Measurements from ENCODE around the gene DOCK3.
"Not testable (repeated sequence)": the region's sequence is repeated elsewhere in the genome, so short reads cannot be mapped to it uniquely, and the experiment has no call there.

The DOCK3 gene

DNA sequence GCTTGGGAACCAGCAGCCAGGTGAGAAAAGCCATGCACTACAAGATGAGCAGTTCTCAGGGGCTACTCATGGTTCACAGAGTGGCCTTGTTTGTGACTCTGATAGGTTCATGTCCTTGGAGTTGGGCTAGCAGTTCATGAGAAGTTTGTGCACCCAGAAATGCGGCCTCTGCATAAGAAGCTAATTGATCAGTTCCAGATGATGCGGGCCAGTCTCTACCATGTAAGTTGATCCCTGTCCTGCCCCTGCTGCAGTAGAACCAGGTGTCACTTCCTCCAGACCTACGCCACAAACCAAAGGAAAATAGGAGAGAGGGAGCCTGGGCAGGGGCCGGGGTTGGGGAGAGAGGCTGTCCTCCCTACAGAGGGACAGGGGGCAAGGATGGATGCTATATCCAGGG is 683.1 kb downstream of the DOCK3 start:
- DNase-seq (ENCODE audit: low read depth, low spot score): no peak

DNA sequence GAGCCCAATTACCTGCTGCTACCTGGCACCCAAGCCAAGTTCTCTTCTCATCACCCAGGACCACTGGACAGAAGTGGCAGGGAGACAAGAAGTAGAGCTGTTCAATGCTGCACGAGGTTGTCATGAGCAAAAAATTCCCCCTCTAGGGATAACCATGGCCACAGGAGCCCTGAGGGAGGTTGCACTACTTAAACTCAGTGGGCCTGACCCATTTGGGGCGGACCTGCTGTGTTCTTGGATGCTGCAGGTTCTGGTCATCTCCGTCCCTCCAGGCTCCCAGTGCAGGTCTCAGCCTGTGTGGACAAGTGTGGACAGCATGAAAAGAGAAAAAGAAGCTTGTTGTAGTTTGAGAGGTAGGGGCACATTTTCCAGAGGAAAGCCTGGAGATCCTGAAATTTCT is 684.3 kb downstream of the DOCK3 start:
- DNase-seq (ENCODE audit: low read depth, low spot score): no peak

DNA sequence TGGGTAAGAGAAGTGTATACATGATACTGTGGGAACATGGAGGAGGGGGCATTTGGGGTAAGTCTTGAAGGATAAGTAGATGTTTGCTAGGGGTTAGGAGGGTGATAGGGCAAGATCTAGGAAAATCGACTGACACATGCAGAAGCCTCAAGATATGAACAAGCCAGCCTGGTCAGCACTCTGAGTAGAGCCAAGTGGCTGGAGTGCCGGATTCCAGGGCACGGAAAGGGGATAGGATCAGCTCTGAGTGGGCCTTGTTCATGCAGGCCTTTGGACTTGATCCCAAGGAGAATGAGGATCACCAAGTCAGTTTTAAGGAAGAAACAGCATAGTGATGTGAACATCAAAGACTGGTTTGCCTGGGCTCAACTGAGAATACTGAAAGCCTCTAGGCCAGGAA is 686.1 kb downstream of the DOCK3 start:
- no peak for DNase-seq (ENCODE audit: low read depth, low spot score)

DNA sequence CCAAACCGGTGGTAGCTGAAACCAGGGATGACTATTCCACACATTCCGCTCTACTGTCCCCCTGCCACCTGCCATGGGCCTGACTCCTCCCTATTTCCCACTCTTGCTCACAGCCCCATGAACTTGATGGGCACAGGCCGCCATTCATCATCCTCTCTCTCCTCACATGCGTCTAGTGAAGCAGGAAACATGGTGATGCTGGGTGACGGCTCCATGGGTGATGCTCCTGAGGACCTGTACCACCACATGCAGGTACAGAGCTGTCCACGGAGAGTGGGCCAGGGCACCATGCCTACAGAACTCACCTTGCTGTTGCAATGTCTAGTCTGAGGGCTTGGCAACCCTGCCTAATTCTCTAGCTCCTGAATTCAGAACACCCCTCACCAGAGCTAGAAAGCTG is 687.0 kb downstream of the DOCK3 start:
- DNase-seq (ENCODE audit: low read depth, low spot score): no peak

DNA sequence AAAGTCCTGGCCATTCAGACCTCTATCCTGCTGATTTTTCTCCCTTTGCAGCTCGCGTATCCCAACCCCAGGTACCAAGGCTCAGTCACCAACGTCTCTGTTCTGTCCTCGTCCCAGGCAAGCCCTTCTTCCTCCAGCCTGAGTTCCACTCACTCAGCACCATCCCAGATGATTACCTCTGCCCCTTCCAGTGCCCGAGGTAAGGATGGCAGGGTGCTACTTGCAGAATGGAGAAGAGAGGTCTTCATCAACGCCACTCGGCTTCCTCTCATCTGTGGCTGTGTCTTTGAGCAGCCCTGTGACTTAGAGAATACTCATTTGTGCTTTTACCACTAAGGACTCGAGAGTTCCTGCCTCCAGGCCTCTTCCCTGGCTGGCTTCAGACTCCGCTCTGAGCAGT is 687.7 kb downstream of the DOCK3 start:
- no peak for DNase-seq (ENCODE audit: low read depth, low spot score)

DNA sequence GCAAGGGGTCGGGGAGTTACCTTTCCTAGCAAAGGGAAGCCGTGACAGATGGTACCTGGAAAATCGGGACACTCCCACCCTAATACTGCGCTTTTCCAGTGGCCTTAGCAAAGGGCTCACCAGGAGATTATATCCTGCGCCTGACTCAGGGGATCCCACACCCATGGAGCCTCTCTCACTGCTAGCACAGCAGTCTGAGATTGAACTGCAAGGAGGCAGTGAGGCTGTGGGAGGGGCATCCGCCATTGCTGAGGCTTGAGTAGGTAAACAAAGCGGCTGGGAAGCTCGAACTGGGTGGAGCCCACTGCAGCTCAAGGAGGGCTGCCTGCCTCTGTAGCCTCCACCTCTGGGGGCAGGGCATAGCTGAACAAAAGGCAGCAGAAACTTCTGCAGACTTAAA is 693.5 kb downstream of the DOCK3 start:
- DNase-seq (ENCODE audit: low read depth, low spot score): not testable (repeated sequence)

DNA sequence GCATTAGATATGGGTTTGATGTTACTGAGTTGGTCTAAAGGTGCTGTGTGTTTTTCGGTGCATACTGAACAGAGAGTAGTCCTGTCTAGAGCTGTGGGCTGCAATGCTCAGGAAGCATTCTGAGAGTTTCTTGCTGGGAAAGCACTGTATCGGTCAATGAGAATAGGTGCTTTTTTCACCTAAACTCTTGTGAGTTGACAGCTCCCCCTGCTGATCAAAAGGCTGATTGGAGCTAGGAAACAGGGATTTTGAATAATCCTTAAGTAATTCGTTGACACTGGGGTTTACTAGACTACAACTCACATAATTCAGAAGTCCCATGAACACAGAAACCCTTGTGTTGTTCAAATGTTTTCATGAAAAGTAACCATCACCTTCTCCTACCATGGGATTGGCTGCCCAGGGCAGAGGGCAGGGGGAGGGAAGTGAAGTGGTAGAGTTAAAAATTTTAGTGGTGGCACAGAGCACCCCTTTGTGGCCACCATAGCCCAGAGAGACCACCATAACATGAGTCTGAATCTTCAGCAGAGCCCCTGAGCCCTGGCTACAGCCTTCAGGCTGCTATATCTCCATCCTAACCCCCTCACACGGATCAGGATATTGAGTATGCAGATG is 697.3 kb downstream of the DOCK3 start:
- peak; percentile 70 for DNase-seq (ENCODE audit: low read depth, low spot score)

DNA sequence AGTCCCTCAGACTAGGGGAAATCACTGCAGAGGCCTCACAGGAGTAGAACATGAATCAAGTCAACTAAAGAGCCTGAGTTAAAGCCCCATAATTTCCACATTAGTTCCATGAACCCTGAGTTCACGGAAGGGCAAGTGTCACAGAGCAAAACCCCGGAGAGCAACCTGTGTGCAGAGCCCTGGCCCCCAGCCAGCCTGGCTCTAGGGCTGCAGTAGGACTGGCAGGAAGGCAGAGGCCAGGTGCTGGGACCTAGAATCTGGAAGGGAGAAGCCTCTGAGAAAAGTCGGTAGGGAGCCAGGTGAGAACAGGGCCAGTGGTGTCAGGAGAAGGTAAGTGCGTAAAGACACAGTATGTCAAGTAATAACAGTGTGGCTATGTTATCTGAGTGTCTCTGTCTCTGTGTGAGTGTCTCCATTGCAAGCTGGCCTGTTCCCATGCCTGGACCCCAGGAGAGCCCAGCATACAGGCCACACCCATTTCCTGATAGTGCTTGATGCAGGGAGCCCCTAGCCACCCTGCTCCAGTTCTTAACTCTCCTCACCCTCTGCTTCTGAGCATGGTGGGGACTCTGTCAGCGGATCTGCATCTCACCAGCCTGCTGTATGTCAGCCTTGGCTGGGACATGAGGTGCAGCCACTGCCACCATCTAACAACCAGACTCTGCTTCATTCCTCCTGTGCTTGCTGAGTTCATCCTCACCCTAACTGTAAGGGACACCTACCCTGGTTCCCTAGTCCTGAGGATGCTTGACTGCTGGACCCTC is 699.1 kb downstream of the DOCK3 start:
- no peak for DNase-seq (ENCODE audit: low read depth, low spot score)

DNA sequence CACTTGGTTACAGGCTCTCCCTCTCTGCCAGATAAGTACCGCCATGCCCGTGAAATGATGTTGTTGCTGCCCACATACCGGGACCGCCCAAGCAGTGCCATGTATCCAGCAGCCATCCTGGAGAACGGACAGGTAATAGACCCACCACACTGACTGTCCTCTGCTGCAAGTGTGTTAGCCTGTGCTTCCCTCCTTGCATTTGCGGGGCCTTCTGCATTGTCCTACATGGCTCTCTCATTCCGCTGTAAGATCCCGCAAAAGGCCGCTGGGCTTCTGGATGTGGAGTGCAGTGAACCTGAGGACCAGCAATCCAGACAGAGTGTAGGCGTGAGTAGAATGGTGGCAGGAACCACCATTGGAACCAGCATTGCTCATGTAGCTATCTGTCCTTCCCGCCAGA is 699.7 kb downstream of the DOCK3 start:
- no peak for DNase-seq (ENCODE audit: low read depth, low spot score)

DNA sequence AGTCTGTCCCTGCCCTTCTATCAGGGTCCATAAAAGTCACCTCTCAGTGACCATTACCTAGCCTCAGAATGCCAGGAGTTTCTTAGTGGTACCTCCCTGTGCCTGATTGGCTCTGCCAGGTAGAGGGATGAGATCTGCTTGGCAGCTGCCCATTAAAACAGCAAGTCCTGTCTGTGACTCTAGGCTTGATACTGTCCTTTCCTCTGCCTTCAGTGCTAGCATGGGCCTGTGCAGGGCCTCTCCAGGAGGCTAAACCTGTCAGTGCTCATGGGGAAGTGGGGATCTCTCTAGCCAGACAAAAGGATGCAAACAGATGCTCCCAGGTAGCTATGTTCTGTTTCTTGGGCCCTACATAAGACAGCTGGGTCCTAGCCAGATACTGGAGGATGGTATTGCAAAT is 700.4 kb downstream of the DOCK3 start:
- no peak for DNase-seq (ENCODE audit: low read depth, low spot score)

DNA sequence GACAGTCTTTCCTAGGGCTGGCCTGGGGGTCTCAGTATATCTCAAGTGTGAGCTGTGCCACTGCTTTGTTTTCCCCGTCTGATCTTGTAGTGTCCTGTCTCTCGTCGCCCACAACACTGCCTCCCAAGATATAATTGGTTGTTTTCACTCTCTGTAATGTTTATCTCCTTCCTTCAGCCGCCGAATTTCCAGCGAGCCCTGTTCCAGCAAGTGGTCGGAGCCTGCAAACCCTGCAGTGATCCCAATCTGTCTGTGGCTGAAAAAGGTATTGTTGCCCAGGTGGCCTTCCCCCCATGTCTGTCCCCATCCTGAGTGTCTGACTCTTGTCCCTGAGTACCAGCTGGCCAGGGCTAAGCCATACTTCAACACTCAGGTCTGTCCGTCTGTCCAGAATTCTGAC is 700.8 kb downstream of the DOCK3 start:
- no peak for DNase-seq (ENCODE audit: low read depth, low spot score)

DNA sequence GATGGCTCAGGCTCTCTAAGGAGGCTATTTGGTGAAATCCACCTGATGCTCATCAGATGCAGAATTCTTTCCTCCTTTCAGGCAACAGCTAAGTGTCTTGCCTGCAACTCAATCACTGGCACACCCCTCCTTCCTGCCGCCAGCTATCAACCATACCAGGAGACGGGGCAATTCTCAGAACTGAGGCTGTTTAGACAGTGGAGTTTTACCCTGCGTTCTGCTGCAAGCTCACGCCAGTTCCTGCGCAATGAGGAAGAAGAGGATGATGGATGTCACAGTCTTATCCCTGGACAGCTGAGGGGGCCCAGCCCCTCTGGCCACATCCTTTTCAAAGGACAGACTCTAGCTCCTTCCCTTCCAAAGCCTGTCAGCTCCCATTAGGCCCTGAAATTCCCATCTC is 703.3 kb downstream of the DOCK3 start:
- no peak for DNase-seq (ENCODE audit: low read depth, low spot score)

DNA sequence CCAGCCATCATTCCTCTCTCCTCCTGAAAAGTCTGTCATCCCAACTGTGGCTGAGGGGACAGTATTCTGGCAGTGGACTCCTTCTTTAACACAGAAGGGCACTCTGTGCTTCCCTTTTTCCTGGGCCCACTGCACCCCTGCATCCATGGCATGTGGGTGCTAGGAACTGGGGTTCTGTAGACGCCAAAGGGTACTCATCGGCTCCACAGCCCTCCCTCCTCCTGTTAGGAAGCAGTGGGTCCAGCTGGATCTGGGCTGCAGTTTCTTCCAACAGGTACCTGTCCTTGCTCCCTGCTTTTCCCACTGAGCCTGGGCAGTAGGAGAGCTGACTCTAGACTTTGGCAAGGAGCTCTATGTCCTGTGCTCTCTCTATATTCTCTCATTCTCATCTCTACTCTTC is 704.0 kb downstream of the DOCK3 start:
- DNase-seq (ENCODE audit: low read depth, low spot score): no peak

DNA sequence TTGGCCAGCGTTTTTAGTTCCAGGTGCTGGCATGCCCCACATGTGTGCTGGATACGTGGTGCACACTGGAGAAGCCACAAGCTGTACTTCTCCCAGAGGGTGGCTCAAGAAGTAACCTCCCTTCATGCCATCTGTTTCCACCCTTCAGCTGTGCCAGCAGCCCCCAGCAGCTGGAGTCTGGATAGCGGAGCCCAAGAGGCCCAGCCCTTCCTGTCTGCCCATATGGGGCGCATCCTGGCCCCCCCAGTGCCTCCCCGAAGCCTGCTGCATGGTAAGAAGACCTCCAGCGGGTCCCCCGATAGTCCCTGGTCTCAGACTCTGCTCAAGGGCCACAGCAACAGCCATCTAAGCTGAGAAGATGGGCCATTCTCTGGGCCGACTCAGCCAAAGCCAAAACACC is 704.6 kb downstream of the DOCK3 start:
- DNase-seq (ENCODE audit: low read depth, low spot score): no peak

DNA sequence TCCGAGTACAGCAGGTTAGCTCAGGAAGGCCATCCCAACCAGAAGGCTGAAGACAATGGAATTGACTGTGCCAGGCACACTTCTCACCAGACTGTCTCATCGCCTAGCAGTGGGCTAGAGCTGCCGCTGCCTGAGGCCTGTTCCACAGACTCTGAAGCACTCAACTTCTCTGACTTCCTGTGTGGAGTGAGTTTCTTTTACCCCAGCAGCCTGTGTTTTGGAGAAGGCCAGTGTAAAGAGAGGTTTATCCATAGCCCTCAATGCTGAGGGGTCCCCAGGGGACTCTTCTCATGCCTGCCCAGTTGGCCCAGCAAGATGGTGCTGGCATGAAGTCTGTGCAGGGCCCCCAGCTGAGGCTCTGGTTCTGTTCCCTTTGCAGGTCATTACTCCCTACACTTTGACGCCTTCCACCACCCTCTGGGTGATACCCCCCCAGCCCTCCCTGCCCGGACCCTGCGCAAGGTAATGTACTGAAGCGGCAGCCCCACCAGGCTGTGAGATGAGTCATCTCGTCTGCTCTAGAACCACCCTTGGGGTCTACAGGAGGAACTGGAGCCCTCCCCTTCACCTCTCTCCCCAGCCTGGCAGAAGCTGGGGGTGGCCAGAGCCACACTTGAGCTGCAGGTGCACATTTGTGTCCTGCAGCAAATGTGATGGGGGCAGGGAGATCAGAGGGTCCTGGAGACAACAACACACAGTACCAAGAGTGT is 705.2 kb downstream of the DOCK3 start:
- DNase-seq (ENCODE audit: low read depth, low spot score): no peak

DNA sequence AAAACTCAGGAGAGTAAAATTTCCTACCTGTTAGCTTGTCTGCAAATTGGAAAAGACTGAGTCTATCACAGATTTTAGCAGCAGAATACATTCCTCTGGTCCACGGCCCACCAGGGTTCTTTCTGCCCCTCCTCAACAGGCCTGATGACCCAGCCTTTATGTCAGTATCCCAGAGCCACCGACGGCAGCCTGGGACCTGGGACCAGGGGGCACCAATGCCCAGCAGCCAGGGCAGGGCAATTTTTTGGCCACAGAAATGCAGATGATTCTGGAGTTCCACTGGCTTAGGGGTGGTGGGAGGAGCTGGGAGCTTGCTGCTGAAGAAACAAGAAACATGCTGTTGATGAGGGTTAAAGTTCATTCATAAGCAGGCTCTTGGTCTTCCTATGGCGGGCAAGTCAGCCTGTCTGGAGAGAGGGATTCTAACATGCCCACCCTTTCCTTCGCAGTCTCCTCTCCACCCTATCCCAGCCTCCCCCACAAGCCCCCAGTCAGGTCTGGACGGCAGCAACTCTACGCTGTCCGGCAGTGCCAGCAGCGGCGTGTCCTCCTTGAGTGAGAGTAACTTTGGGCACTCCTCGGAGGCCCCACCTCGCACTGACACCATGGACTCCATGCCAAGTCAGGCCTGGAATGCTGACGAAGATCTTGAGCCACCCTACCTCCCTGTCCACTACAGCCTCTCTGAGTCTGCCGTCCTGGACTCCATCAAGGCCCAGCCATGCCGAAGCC is 706.0 kb downstream of the DOCK3 start:
- no peak for DNase-seq (ENCODE audit: low read depth, low spot score)

DNA sequence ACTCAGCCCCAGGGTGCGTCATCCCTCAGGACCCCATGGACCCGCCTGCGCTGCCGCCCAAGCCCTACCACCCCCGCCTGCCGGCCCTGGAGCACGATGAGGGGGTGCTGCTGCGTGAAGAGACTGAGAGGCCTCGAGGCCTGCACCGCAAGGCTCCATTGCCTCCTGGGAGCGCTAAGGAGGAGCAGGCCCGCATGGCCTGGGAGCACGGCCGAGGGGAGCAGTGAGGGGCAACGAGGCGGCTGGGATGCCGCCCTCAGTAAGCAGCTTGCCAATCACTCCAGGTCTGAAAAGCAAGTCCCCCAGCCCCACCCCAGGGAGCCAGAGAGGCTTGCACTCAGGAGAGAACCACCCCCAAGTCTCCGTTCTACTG is 706.6 kb downstream of the DOCK3 start:
- DNase-seq (ENCODE audit: low read depth, low spot score): no peak

DNA sequence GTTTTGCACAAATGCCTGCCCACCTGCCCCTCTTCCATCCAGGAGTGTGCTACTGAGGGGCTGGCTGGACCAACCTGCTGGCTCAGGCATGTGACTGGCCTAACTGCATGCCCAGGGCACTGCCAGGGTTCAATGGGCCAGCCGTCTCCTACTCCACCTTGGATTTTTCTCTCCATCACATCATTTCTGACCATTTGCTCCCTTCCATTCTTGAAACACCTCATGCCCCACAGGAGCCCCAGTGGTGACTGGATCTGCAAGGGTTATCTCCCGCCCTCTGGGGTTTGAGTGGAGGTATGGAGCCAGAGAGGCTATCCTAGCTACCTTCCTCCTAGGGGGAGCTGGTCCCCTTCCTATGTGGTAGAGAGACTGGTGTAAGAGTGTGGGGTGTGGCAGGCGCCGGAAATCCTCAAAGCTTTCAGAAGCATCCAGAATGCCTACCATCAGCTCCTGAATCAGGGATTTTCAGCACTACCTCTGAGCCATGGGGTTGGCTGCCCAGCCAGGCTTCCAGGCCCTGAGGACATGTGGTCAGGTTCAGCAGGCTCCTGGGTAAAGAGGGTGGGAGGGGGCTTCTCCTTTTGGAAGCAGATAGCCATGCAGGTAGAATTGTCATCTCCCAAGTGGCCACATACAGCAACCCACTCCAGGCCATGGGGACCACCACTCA is 707.5 kb downstream of the DOCK3 start:
- peak; percentile 51 for DNase-seq (ENCODE audit: low read depth, low spot score)

DNA sequence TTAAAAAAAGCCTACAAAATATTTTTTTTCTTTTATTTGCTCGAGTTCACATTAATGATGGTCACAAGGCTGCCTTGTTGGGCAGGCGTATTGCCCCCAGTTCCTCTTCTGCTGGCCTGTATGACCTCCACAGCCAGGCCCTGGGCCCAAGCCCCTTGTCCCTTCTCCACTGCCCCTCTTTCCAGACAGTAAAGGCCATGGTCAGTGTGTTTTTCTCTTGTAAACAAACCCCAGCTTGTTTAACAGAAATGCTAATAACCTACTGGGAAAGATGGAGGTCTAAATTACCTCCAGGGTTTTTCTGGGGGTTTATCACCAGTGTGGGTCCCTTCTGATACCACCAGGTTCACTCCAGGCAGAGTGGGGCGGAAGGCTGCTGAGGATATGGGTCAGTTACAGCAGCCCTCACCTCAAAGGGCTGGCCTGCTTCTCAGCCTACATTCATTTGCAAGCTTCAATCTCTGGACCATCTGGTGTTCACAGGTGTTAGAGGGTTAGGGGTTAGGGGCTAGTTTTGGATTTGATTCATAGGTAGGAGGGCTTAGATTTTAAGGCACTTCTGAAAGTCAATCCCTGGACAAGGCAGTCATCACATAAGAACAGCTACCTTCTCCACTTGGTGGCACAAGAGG is 708.3 kb downstream of the DOCK3 start:
- no peak for DNase-seq (ENCODE audit: low read depth, low spot score)

DNA sequence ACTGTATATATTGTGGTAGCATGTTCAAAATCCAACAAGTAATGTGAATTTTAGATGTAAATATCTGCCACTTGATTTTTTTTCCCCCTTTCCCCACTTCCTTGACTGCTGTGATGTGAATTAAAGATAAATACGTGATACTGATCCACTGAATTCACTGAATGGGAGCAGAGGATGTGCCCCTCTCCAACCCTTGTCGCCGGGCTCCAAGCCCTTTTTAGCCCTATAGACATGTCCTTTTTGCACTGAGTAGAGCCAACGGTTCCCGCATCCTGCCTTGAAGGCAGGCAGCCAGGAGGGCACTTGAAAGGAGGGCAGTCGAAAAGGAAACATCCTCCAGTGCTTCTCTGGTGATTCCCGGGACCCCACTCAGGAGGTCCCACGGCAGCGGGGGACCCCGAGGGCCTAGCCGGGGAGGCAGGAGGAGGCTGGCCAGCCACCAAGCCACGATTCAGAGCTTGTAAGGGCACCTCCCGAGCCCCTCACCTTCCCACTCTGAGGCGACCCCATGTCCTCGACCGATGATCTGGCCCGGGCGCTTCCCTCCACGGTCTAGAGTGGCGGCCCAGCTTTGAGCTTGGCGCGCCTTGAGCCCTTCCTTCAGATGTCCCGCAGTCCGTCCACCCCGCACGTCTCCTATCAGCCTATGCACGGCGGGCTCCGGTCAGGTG is 709.5 kb downstream of the DOCK3 start:
- DNase-seq (ENCODE audit: low read depth, low spot score): no peak

All from ELF-1 (cell line).